Measurements from ENCODE around the gene ASMT.
A peak's percentile ranks its signal among the peaks of the same experiment; 100 is the strongest.
"Not testable (repeated sequence)": the region's sequence is repeated elsewhere in the genome, so short reads cannot be mapped to it uniquely, and the experiment has no call there.

The ASMT gene, protein sequence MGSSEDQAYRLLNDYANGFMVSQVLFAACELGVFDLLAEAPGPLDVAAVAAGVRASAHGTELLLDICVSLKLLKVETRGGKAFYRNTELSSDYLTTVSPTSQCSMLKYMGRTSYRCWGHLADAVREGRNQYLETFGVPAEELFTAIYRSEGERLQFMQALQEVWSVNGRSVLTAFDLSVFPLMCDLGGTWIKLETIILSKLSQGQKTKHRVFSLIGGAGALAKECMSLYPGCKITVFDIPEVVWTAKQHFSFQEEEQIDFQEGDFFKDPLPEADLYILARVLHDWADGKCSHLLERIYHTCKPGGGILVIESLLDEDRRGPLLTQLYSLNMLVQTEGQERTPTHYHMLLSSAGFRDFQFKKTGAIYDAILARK

GRCh38 chrX:1614927-1615326 lies at the start of gene ASMT:
TSS of gene ASMT (plus strand) at chrX:1615059. CDS start at chrX:1615200, 141 bp downstream.
- no peak for DNase-seq

- DNase-seq, result not testable (repeated sequence)
Measured at GRCh38 chrX:1574181-1574580, 40.7 kb upstream of the ASMT start.

- DNase-seq, result no peak
Measured at GRCh38 chrX:1576201-1576992, 38.5 kb upstream of the ASMT start.

GRCh38 chrX:1577845-1578244 lies 37.0 kb upstream of the ASMT start:
- DNase-seq, result no peak

- no peak for DNase-seq
Measured at GRCh38 chrX:1578511-1579173, 36.2 kb upstream of the ASMT start.

- peak; percentile 47 for DNase-seq
Measured at GRCh38 chrX:1581132-1581531, 33.7 kb upstream of the ASMT start.

DNA sequence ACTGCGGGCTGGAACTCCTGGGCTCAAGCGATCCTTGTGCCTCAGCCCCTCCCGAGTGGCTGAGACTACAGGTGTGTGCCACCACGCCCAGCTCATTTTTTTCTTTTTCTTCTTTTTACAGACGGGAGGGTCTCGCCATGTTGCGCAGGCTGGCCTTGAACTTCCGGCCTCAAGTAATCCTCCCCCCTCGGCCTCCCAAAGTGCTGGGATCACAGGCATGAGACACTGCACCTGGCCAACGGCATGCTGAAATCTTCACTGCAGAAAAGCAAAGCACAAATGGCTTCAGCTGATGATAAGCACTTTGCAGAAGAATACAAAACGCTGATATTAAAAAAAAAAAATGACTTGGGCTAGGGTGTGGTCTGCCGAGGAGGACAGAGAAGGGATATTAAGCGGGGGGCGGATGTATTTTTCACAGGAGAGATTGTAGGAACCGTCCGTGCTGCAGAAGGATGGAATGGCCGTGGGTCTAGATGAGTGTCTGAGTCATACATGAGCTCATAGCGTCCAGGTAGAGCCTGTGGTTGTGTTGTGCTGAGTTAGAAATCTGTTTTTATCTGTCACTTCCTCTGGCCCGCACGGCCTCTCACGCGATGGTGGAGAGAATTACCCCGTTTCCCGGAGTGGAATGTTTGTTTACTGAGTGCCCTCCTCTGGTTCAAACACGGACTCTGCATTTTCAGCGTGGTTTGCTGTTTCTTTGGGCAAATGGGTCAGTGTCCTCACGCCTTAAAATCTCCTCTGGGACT lies 32.0 kb upstream of the ASMT start:
- no peak for DNase-seq

- DNase-seq, result no peak
Measured at GRCh38 chrX:1584237-1585011, 30.4 kb upstream of the ASMT start.

DNA sequence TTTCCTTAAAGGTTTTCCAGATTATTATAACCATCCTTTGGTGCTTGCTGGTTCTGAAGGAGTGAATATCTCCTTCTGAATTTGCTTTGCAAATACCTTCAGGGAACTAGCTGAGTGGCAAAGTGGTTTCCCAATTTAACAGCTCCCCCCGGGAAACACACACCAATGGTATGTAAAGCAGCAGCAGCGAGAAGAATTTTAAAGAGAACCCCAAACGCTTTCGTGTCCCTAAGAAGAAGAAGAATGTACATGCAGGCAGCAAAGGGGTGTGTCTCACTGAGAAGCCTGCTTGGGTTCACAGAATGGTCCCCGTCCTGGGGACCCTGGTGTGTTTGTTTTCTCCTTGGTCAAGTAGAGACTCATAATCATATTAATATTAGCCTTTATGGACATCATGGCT lies 27.7 kb upstream of the ASMT start:
- DNase-seq, result no peak

DNA sequence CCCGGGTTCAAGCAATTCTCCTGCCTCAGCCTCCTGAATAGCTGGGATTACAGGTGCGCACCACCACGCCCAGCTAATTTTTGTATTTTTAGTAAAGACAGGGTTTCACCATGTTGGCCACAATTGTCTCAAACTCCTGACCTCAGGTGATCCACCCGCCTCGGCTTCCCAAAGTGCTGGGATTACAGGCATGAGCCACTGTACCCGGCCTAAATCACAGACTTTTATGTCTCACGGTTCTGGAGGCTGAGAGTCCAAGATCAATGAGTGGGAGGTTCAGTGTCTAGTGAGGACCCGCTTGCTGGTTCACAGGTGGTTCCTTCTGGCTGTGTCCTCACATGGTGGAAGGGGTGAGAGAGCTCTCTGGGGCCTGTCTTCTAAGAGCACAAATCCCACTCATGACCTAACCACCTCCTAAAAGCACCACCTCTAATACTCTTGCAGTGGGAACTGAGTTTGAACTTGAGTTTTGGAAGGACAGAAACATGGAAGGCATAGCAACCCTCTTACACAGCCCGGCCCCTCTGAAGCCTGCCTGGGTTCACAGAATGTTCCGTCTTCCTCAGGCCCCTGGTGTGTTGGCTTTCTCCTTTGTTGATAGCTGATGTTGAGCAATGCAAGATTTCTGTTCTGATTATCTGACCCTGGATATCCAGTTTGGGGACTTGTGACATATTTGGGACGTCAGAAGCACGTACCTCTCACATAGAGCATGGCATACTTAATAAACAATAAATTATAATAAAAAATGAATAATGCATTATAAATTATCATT lies 25.3 kb upstream of the ASMT start:
- DNase-seq, result no peak

- DNase-seq, result peak; percentile 97
Measured at GRCh38 chrX:1591102-1591862, 23.6 kb upstream of the ASMT start, which contains the start of gene AKAP17A. TSS of gene AKAP17A (plus strand) at chrX:1591604. CDS start at chrX:1593463, 1,859 bp downstream.

GRCh38 chrX:1591863-1592469 lies 22.9 kb upstream of the ASMT start:
- no peak for DNase-seq

DNA sequence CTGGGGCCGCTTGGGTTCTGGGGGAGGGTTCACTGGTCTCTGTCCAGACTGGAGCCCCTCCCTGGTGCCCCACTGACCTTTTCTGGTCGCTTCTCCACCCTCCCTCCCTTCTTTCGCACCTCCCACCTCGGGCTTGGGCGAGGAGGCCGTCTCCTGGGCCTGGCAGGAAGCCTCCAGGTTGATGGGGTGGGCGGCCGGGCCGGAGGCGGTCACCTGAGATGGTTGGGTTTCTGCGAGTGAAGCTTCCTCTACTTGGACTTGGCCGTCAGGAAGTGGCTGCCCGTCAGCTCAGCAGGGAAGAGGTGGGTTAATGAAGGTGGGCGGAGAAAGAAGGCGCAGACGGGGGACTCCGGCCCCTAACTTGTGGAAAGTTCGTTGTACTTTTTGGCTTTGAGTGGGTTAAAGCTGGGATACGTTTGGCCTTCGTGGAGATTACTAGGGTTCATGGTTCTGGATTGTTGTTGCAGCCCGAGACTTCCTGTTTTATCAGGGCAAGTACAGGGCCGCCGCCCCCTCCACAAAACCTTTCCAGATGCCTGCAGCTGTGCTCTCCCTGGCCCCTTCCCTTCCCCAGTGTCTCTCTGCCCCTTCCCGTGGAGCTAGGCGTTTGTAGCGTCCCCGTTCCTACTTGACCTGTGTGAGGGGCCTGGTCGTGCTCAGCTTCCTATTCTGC lies 22.3 kb upstream of the ASMT start:
- DNase-seq, result no peak

GRCh38 chrX:1593286-1594271 lies 21.3 kb upstream of the ASMT start:
- no peak for DNase-seq

- no peak for DNase-seq
Measured at GRCh38 chrX:1595711-1596060, 19.2 kb upstream of the ASMT start.

DNA sequence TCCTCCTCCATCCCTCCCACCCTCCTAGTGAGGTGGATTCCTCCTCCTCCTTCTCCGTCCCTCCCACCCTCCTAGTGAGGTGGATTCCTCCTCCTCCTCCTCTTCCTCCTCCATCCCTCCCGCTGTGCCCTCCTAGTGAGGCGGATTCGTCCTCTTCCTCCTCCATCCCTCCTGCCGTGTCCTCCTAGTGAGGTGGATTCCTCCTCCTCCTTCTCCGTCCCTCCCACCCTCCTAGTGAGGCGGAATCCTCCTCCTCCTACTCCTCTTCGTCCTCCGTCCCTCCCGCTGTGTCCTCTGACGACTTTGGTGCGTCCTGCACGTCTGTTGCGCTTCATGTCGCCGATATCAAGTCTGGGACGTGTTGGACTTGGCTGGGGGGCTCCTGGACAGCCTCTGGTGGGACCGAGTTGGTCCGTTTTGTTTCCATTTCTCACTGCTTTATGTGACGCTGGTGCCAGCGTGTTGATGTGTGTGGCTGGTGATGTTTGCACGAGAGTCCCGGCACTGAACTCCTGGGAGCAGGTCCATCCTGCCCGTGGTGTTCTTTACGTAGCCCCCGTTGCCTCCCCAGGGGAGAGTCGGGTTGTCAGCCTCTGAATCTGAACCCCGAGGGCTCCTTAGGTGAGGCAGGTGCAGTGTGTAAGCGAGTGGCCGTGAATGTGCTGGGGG lies 18.0 kb upstream of the ASMT start:
- DNase-seq, result no peak

DNA sequence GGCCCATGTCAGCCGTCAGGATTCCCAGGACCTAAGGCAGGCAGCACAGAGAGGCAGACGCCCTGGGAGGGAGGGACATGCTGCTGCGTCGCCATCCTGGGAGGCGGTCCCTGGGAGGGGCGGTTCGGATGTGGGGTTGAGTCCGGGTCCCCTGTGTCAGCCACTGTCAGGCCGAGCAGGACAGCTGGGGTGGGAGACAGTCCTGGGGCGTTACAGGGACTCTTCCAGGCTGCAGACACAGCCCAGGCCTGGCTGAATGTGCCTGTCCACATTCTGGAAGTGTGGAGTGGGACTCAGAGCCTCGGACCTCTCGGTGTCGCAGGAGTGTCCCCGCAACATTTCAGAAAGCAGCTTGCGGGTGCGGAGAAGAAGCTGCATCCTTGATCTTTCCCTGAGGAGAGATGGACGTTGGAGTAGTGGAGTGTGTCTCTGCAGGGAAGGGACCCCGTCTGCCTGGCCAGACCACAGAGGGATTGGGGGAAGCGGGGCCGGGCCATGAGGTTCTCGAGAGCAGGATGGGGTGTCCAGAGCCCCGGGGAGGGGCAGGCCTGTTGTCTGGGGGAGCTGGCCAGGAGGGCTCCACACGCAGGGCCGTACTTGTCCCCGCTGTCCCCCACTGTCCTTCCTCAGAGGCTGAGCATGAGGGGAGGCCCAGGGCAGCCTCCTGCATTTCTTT lies 17.4 kb upstream of the ASMT start:
- no peak for DNase-seq
